BE2C (cell line): ENCODE data around the gene VPS13D.
"Not testable (repeated sequence)": the region's sequence is repeated elsewhere in the genome, so short reads cannot be mapped to it uniquely, and the experiment has no call there.

Experiments used
- DNase-seq: peaks from one replicate; pipeline ENCODE4 v3.0.0-alpha.2; 2020
- H3K27me3 ChIP-seq: fragments of 250-450 bp; sonication (Bioruptor Pico); 2 replicates; pipeline ENCODE4 v1.5.1; 2020; ENCODE audit warnings: mild to moderate bottlenecking
- H3K36me3 ChIP-seq: fragments of 250-450 bp; sonication (Bioruptor Pico); 2 replicates; pipeline ENCODE4 v1.5.1; 2020; ENCODE audit warnings: mild to moderate bottlenecking
- H3K4me1 ChIP-seq: fragments of 250-450 bp; sonication (Bioruptor Pico); 2 replicates; pipeline ENCODE4 v1.5.1; 2020
- H3K4me3 ChIP-seq: 2 replicates; pipeline ENCODE4 v1.5.1; 2011; ENCODE audit warnings: low read depth, low read length
- H3K9me3 ChIP-seq: fragments of 250-450 bp; sonication (Bioruptor Pico); 2 replicates; pipeline ENCODE4 v1.5.1; 2020
- CTCF ChIP-seq: IDR thresholded peaks from 2 replicates; pipeline ENCODE4 v1.5.1; 2012; ENCODE audit warnings: mild to moderate bottlenecking, low read depth, low read length

VPS13D gene

GRCh38 chr1:12469990-12470389, 240.2 kb downstream of the VPS13D start:
- no peak for TF ChIP-seq CTCF
- DNase-seq, result no peak
- H3K36me3 ChIP-seq, result no peaks in the 10 kb centered on the region
- H3K9me3 ChIP-seq, result no peaks in the 10 kb centered on the region
- H3K4me3 ChIP-seq, result no peak overlapping the region
- H3K27me3 ChIP-seq, result no peaks in the 10 kb centered on the region
- no peaks in the 10 kb centered on the region for H3K4me1 ChIP-seq

- not testable (repeated sequence) for H3K9me3 ChIP-seq, H3K36me3 ChIP-seq, H3K4me1 ChIP-seq, H3K4me3 ChIP-seq, DNase-seq, H3K27me3 ChIP-seq
These were observed 241.1 kb downstream of the VPS13D start for GRCh38 chr1:12470916-12471315.

- H3K4me3 ChIP-seq, result no peak overlapping the region
- DNase-seq, result no peak
- H3K4me1 ChIP-seq, result no peaks in the 10 kb centered on the region
- H3K9me3 ChIP-seq, result no peaks in the 10 kb centered on the region
- no peaks in the 10 kb centered on the region for H3K27me3 ChIP-seq
- TF ChIP-seq CTCF, result no peak
- H3K36me3 ChIP-seq, result no peaks in the 10 kb centered on the region
These were observed 242.4 kb downstream of the VPS13D start for GRCh38 chr1:12472156-12472797.

- H3K9me3 ChIP-seq, result no peaks in the 10 kb centered on the region
- no peaks in the 10 kb centered on the region for H3K36me3 ChIP-seq
- DNase-seq, result no peak
- no peaks in the 10 kb centered on the region for H3K4me1 ChIP-seq
- no peaks in the 10 kb centered on the region for H3K27me3 ChIP-seq
- no peak for TF ChIP-seq CTCF
- no peak overlapping the region for H3K4me3 ChIP-seq
These were observed 243.1 kb downstream of the VPS13D start for GRCh38 chr1:12472798-12473551.

- TF ChIP-seq CTCF, result no peak
These were observed 243.9 kb downstream of the VPS13D start for GRCh38 chr1:12473596-12474362.

GRCh38 chr1:12475101-12475500, 245.3 kb downstream of the VPS13D start:
- H3K36me3 ChIP-seq, result no peaks in the 10 kb centered on the region
- H3K27me3 ChIP-seq, result no peaks in the 10 kb centered on the region
- H3K9me3 ChIP-seq, result no peaks in the 10 kb centered on the region
- no peak overlapping the region for H3K4me3 ChIP-seq
- TF ChIP-seq CTCF, result no peak
- DNase-seq, result no peak
- H3K4me1 ChIP-seq, result no peaks in the 10 kb centered on the region; the same call in 1 of the 2 replicates

More at GRCh38 chr1:12473596-12474362, 243.9 kb downstream of the VPS13D start:
- H3K4me3 ChIP-seq, result no peak overlapping the region
- no peaks in the 10 kb centered on the region for H3K9me3 ChIP-seq
- no peak for DNase-seq
- no peaks in the 10 kb centered on the region for H3K36me3 ChIP-seq
- no peaks in the 10 kb centered on the region for H3K27me3 ChIP-seq
- H3K4me1 ChIP-seq, result no peaks in the 10 kb centered on the region; the same call in 1 of the 2 replicates
